K562 (cell line): ENCODE results near the gene PRR7. TPM values are rescaled to one million over a fixed set of nuclear protein-coding genes. Genes with fewer than 3 reads are reported as not detected.

ENCODE experiments used
- ATAC-seq: fragments of 200-7000 bp; cut with Tn5 transposase; 3 replicates; pipeline ENCODE4 v1.9.1; 2020; ENCODE audit warnings: moderate library complexity
- BruUV-seq: library from RNA; stranded (reverse); fragments of 400-500 nt; replicated peaks from 2 replicates; lab custom pipeline; 2021; lab: Mats Ljungman, UMichigan
- CTCF ChIA-PET: fragments of 300-600 bp; formaldehyde crosslinking; extraction: SDS; loops from one replicate; lab custom pipeline; 2021; ENCODE audit warnings: low intra/inter-chr PET ratio; lab: Yijun Ruan, JAX
- POLR2A ChIA-PET: fragments of 300-600, 350-650 bp; sonication (Branson Sonifier 250); formaldehyde crosslinking; extraction: SDS; loops from one replicate; lab custom pipeline; 2021; ENCODE audit warnings: antibody characterized with exemption, inconsistent platforms; lab: Yijun Ruan, JAX
- DNase-seq, 4 experiments: peaks; one replicate each; pipeline versions ENCODE4 v3.0.0 to v3.0.0-alpha.2; 2011 to 2018; ENCODE audit warnings: low spot score in 3 of 4, mixed read lengths in 3 of 4; ENCODE audit errors: extremely low read depth in 1 of 4
- FAIRE-seq: peaks from 2 replicates; lab custom pipeline; 2011; peaks lifted over from hg19 to GRCh38; lab: Jason Lieb, UNC
- H2AFZ ChIP-seq: 2 replicates; pipeline ENCODE4 v1.6.0; 2011; ENCODE audit warnings: low read depth, low read length, control low read depth, inconsistent platforms
- H3K27ac ChIP-seq: fragments of 200-600 bp; 3 replicates; pipeline ENCODE4 v1.8.0; 2011; ENCODE audit warnings: low read depth, mild to moderate bottlenecking, control low read depth, inconsistent platforms, low read length, moderate library complexity, mixed read lengths; ENCODE audit errors: extremely low read depth
- H3K27me3 ChIP-seq, 2 experiments: fragments of 300-600 bp in 1 of 2; 2 replicates in 1 of 2; 3 replicates in 1 of 2; pipeline versions ENCODE4 v1.6.0 to v1.8.0; 2011; ENCODE audit warnings: inconsistent platforms in 2 of 2, low read length in 2 of 2, mild to moderate bottlenecking in 1 of 2, mixed read lengths in 1 of 2, moderate library complexity in 1 of 2; ENCODE audit not compliant: control insufficient read depth in 2 of 2, insufficient read depth in 2 of 2
- H3K36me3 ChIP-seq: fragments of 300-600 bp; 3 replicates; pipeline ENCODE4 v1.8.0; 2011; ENCODE audit warnings: mild to moderate bottlenecking, low read length, inconsistent platforms; ENCODE audit not compliant: control insufficient read depth, insufficient read depth
- H3K4me1 ChIP-seq, 2 experiments: fragments of 200-600 bp in 1 of 2; replicated peaks in 1 of 2; 2 replicates in 1 of 2; 3 replicates in 1 of 2; pipeline versions ENCODE4 v1.5.1 to v1.8.0; 2011; ENCODE audit warnings: inconsistent platforms in 2 of 2, low read length in 2 of 2, mild to moderate bottlenecking in 1 of 2, mixed read lengths in 1 of 2, moderate library complexity in 1 of 2; ENCODE audit not compliant: control insufficient read depth in 2 of 2, insufficient read depth in 2 of 2
- H3K4me2 ChIP-seq: 2 replicates; pipeline ENCODE4 v1.6.1; 2011; ENCODE audit warnings: low read length, control low read depth, inconsistent platforms, mixed read lengths; ENCODE audit not compliant: insufficient read depth
- H3K4me3 ChIP-seq: fragments of 200-600 bp; sonication (generic), shearing (Covaris generic); 2 replicates; pipeline ENCODE4 v1.5.1; 2016; ENCODE audit warnings: control low read depth, inconsistent platforms
- H3K79me2 ChIP-seq: fragments of 200-600 bp; 3 replicates; pipeline ENCODE4 v1.8.0; 2011; ENCODE audit warnings: low read length, inconsistent platforms; ENCODE audit not compliant: control insufficient read depth, insufficient read depth
- H3K9ac ChIP-seq, 2 experiments: 2 replicates each; pipeline versions ENCODE4 v1.6.0 to v1.6.1; 2011; ENCODE audit warnings: low read depth in 2 of 2, low read length in 2 of 2, control low read depth in 1 of 2, inconsistent platforms in 1 of 2, mild to moderate bottlenecking in 1 of 2, mixed read lengths in 1 of 2; ENCODE audit not compliant: insufficient read depth in 1 of 2
- H3K9me1 ChIP-seq: one replicate; pipeline ENCODE4 v1.6.0; 2011; ENCODE audit warnings: inconsistent platforms, mild to moderate bottlenecking, low read length, moderate library complexity; ENCODE audit not compliant: control insufficient read depth, insufficient read depth
- H3K9me3 ChIP-seq: replicated peaks from 2 replicates; pipeline ENCODE4 v1.5.1; 2011; ENCODE audit warnings: low read depth, low read length, inconsistent platforms; ENCODE audit not compliant: control insufficient read depth, insufficient read depth
- H4K20me1 ChIP-seq: replicated peaks from 2 replicates; pipeline ENCODE4 v1.6.1; 2011; ENCODE audit warnings: low read length, inconsistent platforms, mixed read lengths; ENCODE audit not compliant: control insufficient read depth, insufficient read depth
- EWSR1 ChIP-seq: fragments of 450-650 bp; IDR thresholded peaks from 2 replicates; pipeline ENCODE4 v1.6.1; 2018; ENCODE audit warnings: borderline replicate concordance, mild to moderate bottlenecking, low read depth, moderate library complexity; ENCODE audit not compliant: partially characterized antibody
- KLF10 ChIP-seq: fragments of 250-450 bp; sonication (Bioruptor Pico); IDR thresholded peaks from 2 replicates; pipeline ENCODE4 v1.6.1; 2021; ENCODE audit warnings: matching md5 sums
- MAFF ChIP-seq: IDR thresholded peaks from 2 replicates; pipeline ENCODE4 v1.6.1; 2012; ENCODE audit warnings: low read length, improper control_type of control experiment
- MED1 ChIP-seq: sonication (generic); formaldehyde crosslinking; IDR thresholded peaks from 2 replicates; pipeline ENCODE4 v1.8.1; 2023; ENCODE audit warnings: missing genetic modification reagents, borderline replicate concordance
- NCOA6 ChIP-seq: fragments of 450-650 bp; IDR thresholded peaks from 2 replicates; pipeline ENCODE4 v1.6.1; 2017; ENCODE audit warnings: mild to moderate bottlenecking
- NFE2 ChIP-seq: IDR thresholded peaks from 2 replicates; pipeline ENCODE4 v1.6.1; 2014; ENCODE audit warnings: antibody characterized with exemption, low read depth
- NR3C1 ChIP-seq: sonication (generic); formaldehyde crosslinking; IDR thresholded peaks from 2 replicates; pipeline ENCODE4 v1.8.1; 2022; ENCODE audit warnings: missing genetic modification reagents
- SREBF2 ChIP-seq: sonication (generic); formaldehyde crosslinking; IDR thresholded peaks from 2 replicates; pipeline ENCODE4 v1.4.0; 2020; ENCODE audit warnings: mild to moderate bottlenecking, missing genetic modification reagents
- SRSF3 ChIP-seq: fragments of 200-400 bp; formaldehyde crosslinking; IDR thresholded peaks from 2 replicates; pipeline ENCODE4 v1.6.1; 2016; ENCODE audit warnings: mild to moderate bottlenecking, low read length, moderate library complexity; ENCODE audit not compliant: insufficient read depth
- TSC22D4 ChIP-seq: fragments of 450-650 bp; IDR thresholded peaks from 2 replicates; pipeline ENCODE4 v1.6.1; 2016; ENCODE audit warnings: missing genetic modification characterization, missing biosample characterization, control low read depth
- ZNF224 ChIP-seq: sonication (generic); formaldehyde crosslinking; IDR thresholded peaks from 2 replicates; pipeline ENCODE4 v1.8.0; 2022; ENCODE audit warnings: mild to moderate bottlenecking, missing genetic modification reagents
- ZNF318 ChIP-seq, 2 experiments: fragments of 450-650 bp; IDR thresholded peaks; 2 replicates each; pipeline ENCODE4 v1.6.1; 2016; ENCODE audit warnings: mild to moderate bottlenecking in 2 of 2, borderline replicate concordance in 1 of 2, low read depth in 1 of 2, moderate library complexity in 1 of 2
- ZNF384 ChIP-seq: IDR thresholded peaks from 2 replicates; pipeline ENCODE4 v1.6.1; 2012; ENCODE audit warnings: low read depth, low read length, improper control_type of control experiment
- ZNF41 ChIP-seq: fragments of 250-450 bp; sonication (Bioruptor Pico); conservative IDR thresholded peaks from 2 replicates; pipeline ENCODE4 v1.4.0; 2020; ENCODE audit warnings: mild to moderate bottlenecking
- ZNF655 ChIP-seq: fragments of 250-450 bp; sonication (Bioruptor Pico); IDR thresholded peaks from 2 replicates; pipeline ENCODE4 v1.5.0; 2021
- WGBS: fragments of 100-300 bp; shearing (Covaris generic); methylation state at CpG from one replicate; pipeline ENCODE4 v1.1.6; 2016; ENCODE audit warnings: low coverage, mixed read lengths; ENCODE audit not compliant: insufficient coverage; ENCODE audit errors: missing lambda C conversion rate; 5-methylcytosine and 5-hydroxymethylcytosine counted together
- in situ Hi-C: fragments of 300-500 bp; cut with MboI; formaldehyde crosslinking; loops from 4 replicates; pipeline ENCODE4 v1.15.0; 2018; ENCODE audit warnings: inconsistent platforms, mixed read lengths
- intact Hi-C: fragments of 100-400 bp; cut with micrococcal nuclease; formaldehyde crosslinking; loops from 2 replicates; pipeline ENCODE4 v1.14.2; 2022
- polyA plus RNA-seq, 8 experiments: library from polyadenylated mRNA; depleted of rRNA in 4 of 8; stranded (reverse) in 5 of 8; unstranded in 3 of 8; fragments of >200 nt; fragmentation: Nextera tagmentation in 2 of 8; fragmentation: Illumina TruSeq in 1 of 8; extraction: Ambion mirVana in 2 of 8; extraction: Trizol in 1 of 8; gene quantifications; 2 replicates each; pipeline versions ENCODE4 v1.2.1 to v1.2.3, GENCODE V29; 2011 to 2014; ENCODE audit warnings: inconsistent platforms in 1 of 8, missing spikeins in 1 of 8
- total RNA-seq, 7 experiments: library from RNA; depleted of rRNA in 6 of 7; stranded (reverse); fragments of >200 nt in 6 of 7; fragmentation: Illumina TruSeq in 2 of 7; extraction: Trizol in 2 of 7; gene quantifications; 2 replicates each; pipeline versions ENCODE4 v1.2.1 to v1.2.3, GENCODE V29; 2011 to 2021; ENCODE audit warnings: low replicate concordance in 1 of 7

The PRR7 gene
- total and polyA plus RNA-seq, 9 of the 15 experiments (the other 6 are each of a cell fraction or from before 2014, with no cell fraction given), result 0.80 to 11.3 (median 10.4) TPM; not detected in 4

GRCh38 chr5:177499842-177500241 lies 53.2 kb downstream of the PRR7 start:
- Histone ChIP-seq H3K9me3 (no peaks in the 10 kb centered on the region), H3K9me1 (no peaks in the 10 kb centered on the region), H3K27ac (no peak overlapping the region), H3K27me3 (no peaks in the 10 kb centered on the region), H4K20me1 (no peaks in the 10 kb centered on the region; the same call in 1 of the 2 replicates), H3K4me2 (no peak overlapping the region), H3K4me3 (no peak overlapping the region), H2AFZ (no peak overlapping the region), H3K4me1 (peaks cover 35 to 82% of the 10 kb centered on the region in 2 experiments), H3K36me3 (peaks cover 18% of the 10 kb centered on the region; the same call in 2 of the 3 replicates), H3K9ac (no peak overlapping the region), H3K79me2 (peaks cover 29% of the 10 kb centered on the region)
- BruUV-seq, result no TSS peak
- no peak for ATAC-seq
- WGBS, result 89% methylated on average over 6 of the region's 6 CpGs
- ChIA-PET CTCF (interaction anchor here (0.7 to 2.4 kb wide), 3 partner anchors 8 to 96 kb away, joined by 3 to 19 read pairs (median 3); no protein-coding TSS in a partner anchor), POLR2A (interaction anchor here (2.7 kb wide), 1 partner anchor 9 kb away, joined by 26 read pairs; the partner anchor contains the start of gene DOK3)
- no peak for FAIRE-seq
- in situ Hi-C loops (no loop called here), intact Hi-C loops (loop anchor here (2.0 to 5.0 kb wide), 2 partner anchors 95 to 183 kb away; no protein-coding TSS in a partner anchor)
- DNase-seq, result no peak
- no peak for TF ChIP-seq ZNF318 (IDR thresholded peaks at IDR 0.05; ENCODE audit: borderline replicate concordance in 1 of 2, low read depth in 1 of 2)
- TF ChIP-seq ZNF384, result no peak
- no peak for TF ChIP-seq MED1
- TF ChIP-seq MAFF, result no peak
- no peak for TF ChIP-seq NFE2
- no peak for TF ChIP-seq ZNF41
- TF ChIP-seq TSC22D4 (tag), result no peak
- TF ChIP-seq ZNF655, result no peak
- TF ChIP-seq EWSR1, result no peak
- no peak for TF ChIP-seq NCOA6
- no peak for TF ChIP-seq NR3C1 (CRISPR knock-in tag)
- TF ChIP-seq SRSF3, result no peak
- no peak for TF ChIP-seq SREBF2 (CRISPR knock-in tag)
- no peak for TF ChIP-seq ZNF224 (CRISPR knock-in tag)
- no peak for TF ChIP-seq KLF10
